ENCODE results near the gene RTTN. TPM values are rescaled to one million over a fixed set of nuclear protein-coding genes. Genes with fewer than 3 reads are reported as not detected.

The RTTN gene
- total and polyA plus RNA-seq, 9 of the 15 experiments (the other 6 are each of a cell fraction or from before 2014, with no cell fraction given) = 3.1 to 18.3 (median 10.6) TPM

GRCh38 chr18:70116949-70117348, 88.5 kb downstream of the RTTN start:
- no peak for ATAC-seq
- ChIA-PET POLR2A (no interaction called here), CTCF (ENCODE audit: low intra/inter-chr PET ratio) (no interaction called here)
- Histone ChIP-seq H3K4me3 (no peak overlapping the region), H3K9me1 (ENCODE audit: control insufficient read depth, insufficient read depth, low read length) (no peaks in the 10 kb centered on the region), H3K4me1 (replicated peaks in 1 of 2; ENCODE audit: control insufficient read depth in 2 of 2, insufficient read depth in 2 of 2, low read length in 2 of 2) (no peaks in the 10 kb centered on the region), H4K20me1 (replicated peaks; ENCODE audit: control insufficient read depth, insufficient read depth, low read length) (no peaks in the 10 kb centered on the region), H3K9ac (ENCODE audit: insufficient read depth in 1 of 2, low read depth in 2 of 2, low read length in 2 of 2) (no peak overlapping the region), H3K9me3 (replicated peaks; ENCODE audit: control insufficient read depth, insufficient read depth, low read depth, low read length) (no peaks in the 10 kb centered on the region), H3K27me3 (ENCODE audit: control insufficient read depth in 2 of 2, insufficient read depth in 2 of 2, low read length in 2 of 2) (no peaks in the 10 kb centered on the region), H3K36me3 (ENCODE audit: control insufficient read depth, insufficient read depth, low read length) (0 out of 3 replicates have a peak, but pooled peaks cover 2% of the 10 kb centered on the region), H3K4me2 (ENCODE audit: insufficient read depth, low read length) (no peak overlapping the region), H3K27ac (ENCODE audit: extremely low read depth, low read depth, low read length) (no peak overlapping the region), H3K79me2 (ENCODE audit: control insufficient read depth, insufficient read depth, low read length) (no peaks in the 10 kb centered on the region), H2AFZ (ENCODE audit: low read depth, low read length) (no peak overlapping the region)
- no peak for DNase-seq (ENCODE audit: extremely low read depth in 1 of 4, low spot score in 3 of 4)
- intact Hi-C loops (cut with micrococcal nuclease) (no loop called here), in situ Hi-C loops (cut with MboI) (no loop called here)
- WGBS (ENCODE audit: insufficient coverage, low coverage, missing lambda C conversion rate) = 68% methylated on average over 2 of the region's 2 CpGs
- no peak for FAIRE-seq
- no peak for TF ChIP-seq ETV1 (tag; conservative IDR thresholded peaks at IDR 0.05; ENCODE audit: low read depth)
- BruUV-seq (replicated peaks) = no TSS peak

GRCh38 chr18:70113511-70113910, 92.0 kb downstream of the RTTN start:
- Histone ChIP-seq H3K4me2 (ENCODE audit: insufficient read depth, low read length) (no peak overlapping the region), H3K27me3 (ENCODE audit: control insufficient read depth in 2 of 2, insufficient read depth in 2 of 2, low read length in 2 of 2) (no peaks in the 10 kb centered on the region), H3K9me3 (replicated peaks; ENCODE audit: control insufficient read depth, insufficient read depth, low read depth, low read length) (no peaks in the 10 kb centered on the region), H3K4me3 (no peak overlapping the region), H3K36me3 (ENCODE audit: control insufficient read depth, insufficient read depth, low read length) (no peaks in the 10 kb centered on the region), H3K9me1 (ENCODE audit: control insufficient read depth, insufficient read depth, low read length) (no peaks in the 10 kb centered on the region), H3K9ac (ENCODE audit: insufficient read depth in 1 of 2, low read depth in 2 of 2, low read length in 2 of 2) (no peak overlapping the region), H2AFZ (ENCODE audit: low read depth, low read length) (no peak overlapping the region), H3K4me1 (replicated peaks in 1 of 2; ENCODE audit: control insufficient read depth in 2 of 2, insufficient read depth in 2 of 2, low read length in 2 of 2) (no peaks in the 10 kb centered on the region), H3K79me2 (ENCODE audit: control insufficient read depth, insufficient read depth, low read length) (no peaks in the 10 kb centered on the region), H4K20me1 (replicated peaks; ENCODE audit: control insufficient read depth, insufficient read depth, low read length) (no peaks in the 10 kb centered on the region), H3K27ac (ENCODE audit: extremely low read depth, low read depth, low read length) (no peak overlapping the region)
- ChIA-PET POLR2A (no interaction called here), CTCF (ENCODE audit: low intra/inter-chr PET ratio) (no interaction called here)
- DNase-seq (ENCODE audit: extremely low read depth in 1 of 4, low spot score in 3 of 4) (no peak), FAIRE-seq (no peak), ATAC-seq (no peak)
- BruUV-seq (replicated peaks) = no TSS peak
- 86% methylated on average over 1 of the region's 1 CpG for WGBS (ENCODE audit: insufficient coverage, low coverage, missing lambda C conversion rate)
- intact Hi-C loops (cut with micrococcal nuclease) = no loop called here
- in situ Hi-C loops (cut with MboI) = no loop called here
- TF ChIP-seq ZNF263 (CRISPR knock-in tag; IDR thresholded peaks at IDR 0.05; ENCODE audit: borderline replicate concordance) (no peak), BDP1 (IDR thresholded peaks at IDR 0.05; ENCODE audit: insufficient read depth, insufficient read length) (no peak), NCOA6 (IDR thresholded peaks at IDR 0.05) (no peak), TSHZ1 (CRISPR knock-in tag; IDR thresholded peaks at IDR 0.05) (no peak), ZNF184 (CRISPR knock-in tag; IDR thresholded peaks at IDR 0.05) (no peak), SAP30 (IDR thresholded peaks at IDR 0.05; ENCODE audit: borderline replicate concordance, insufficient read depth, low read depth, low read length, poor library complexity, severe bottlenecking) (no peak), FOS (IDR thresholded peaks at IDR 0.05; ENCODE audit: extremely low read depth, insufficient read length) (no peak), ZNF431 (CRISPR knock-in tag; IDR thresholded peaks at IDR 0.05) (no peak), ZNF224 (CRISPR knock-in tag; IDR thresholded peaks at IDR 0.05) (no peak), ZBTB17 (CRISPR knock-in tag; IDR thresholded peaks at IDR 0.05) (no peak), ZNF354B (CRISPR knock-in tag; IDR thresholded peaks at IDR 0.05) (no peak), TARDBP (IDR thresholded peaks at IDR 0.05) (no peak), TCF15 (CRISPR knock-in tag; IDR thresholded peaks at IDR 0.05) (no peak), RBM17 (IDR thresholded peaks at IDR 0.05; ENCODE audit: borderline replicate concordance, low read depth, low read length) (no peak)
